AG04449 (cell line): Measurements from ENCODE around the gene ZNF629.

ENCODE experiments used
- CTCF ChIA-PET: fragments of 350-600 bp; formaldehyde crosslinking; extraction: SDS; loops from one replicate; lab custom pipeline; 2021; ENCODE audit warnings: antibody characterized with exemption; lab: Yijun Ruan, JAX
- POLR2A ChIA-PET: fragments of 400-600, 350-600 bp; formaldehyde crosslinking; extraction: SDS; loops from one replicate; lab custom pipeline; 2020; ENCODE audit warnings: antibody characterized with exemption, inconsistent platforms; lab: Yijun Ruan, JAX
- DNase-seq: peaks from one replicate; pipeline ENCODE4 v3.0.0-alpha.2; 2010; ENCODE audit warnings: low read depth, low spot score
- H3K4me3 ChIP-seq: 2 replicates; pipeline ENCODE4 v1.5.1; 2011; ENCODE audit warnings: low read depth, mild to moderate bottlenecking, control low read depth, low read length
- TF ChIP-seq, protein P1 (sequence below): IDR thresholded peaks from one replicate; pipeline ENCODE4 v1.5.1; 2011; ENCODE audit warnings: mild to moderate bottlenecking, moderate library complexity, low read length, control low read depth, inconsistent platforms; ENCODE audit not compliant: insufficient read depth; ENCODE audit errors: missing control alignments

ZNF629 gene

DNA sequence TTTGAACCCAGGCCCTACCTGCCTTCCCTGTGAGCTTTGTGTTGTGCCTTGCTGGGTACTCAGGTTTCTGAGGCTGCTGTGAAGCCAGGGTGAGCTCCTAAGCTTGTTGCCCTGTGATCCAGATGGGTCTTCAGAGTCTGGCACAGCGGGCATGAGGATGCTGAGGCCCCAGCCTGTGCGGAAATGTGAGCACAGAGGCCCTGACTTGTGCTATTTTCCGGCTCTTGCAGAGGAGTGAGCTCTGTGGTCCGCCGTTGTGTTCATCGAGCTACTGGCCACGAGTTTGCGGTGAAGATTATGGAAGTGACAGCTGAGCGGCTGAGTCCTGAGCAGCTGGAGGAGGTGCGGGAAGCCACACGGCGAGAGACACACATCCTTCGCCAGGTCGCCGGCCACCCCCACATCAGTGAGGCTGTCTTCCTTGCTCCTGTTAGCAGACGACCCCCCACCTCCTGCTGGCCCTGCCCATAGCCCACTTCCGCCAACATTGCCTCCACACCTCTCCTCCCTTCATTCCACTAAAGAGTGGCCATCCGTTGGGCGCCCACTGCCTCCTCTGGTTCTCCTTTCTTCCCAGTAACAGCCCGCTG, 36.0 kb downstream of the ZNF629 start:
- ChIA-PET POLR2A (no interaction called here), CTCF (no interaction called here)
- TF ChIP-seq, protein P1, sequence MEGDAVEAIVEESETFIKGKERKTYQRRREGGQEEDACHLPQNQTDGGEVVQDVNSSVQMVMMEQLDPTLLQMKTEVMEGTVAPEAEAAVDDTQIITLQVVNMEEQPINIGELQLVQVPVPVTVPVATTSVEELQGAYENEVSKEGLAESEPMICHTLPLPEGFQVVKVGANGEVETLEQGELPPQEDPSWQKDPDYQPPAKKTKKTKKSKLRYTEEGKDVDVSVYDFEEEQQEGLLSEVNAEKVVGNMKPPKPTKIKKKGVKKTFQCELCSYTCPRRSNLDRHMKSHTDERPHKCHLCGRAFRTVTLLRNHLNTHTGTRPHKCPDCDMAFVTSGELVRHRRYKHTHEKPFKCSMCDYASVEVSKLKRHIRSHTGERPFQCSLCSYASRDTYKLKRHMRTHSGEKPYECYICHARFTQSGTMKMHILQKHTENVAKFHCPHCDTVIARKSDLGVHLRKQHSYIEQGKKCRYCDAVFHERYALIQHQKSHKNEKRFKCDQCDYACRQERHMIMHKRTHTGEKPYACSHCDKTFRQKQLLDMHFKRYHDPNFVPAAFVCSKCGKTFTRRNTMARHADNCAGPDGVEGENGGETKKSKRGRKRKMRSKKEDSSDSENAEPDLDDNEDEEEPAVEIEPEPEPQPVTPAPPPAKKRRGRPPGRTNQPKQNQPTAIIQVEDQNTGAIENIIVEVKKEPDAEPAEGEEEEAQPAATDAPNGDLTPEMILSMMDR, result no peak
- no peak overlapping the region for H3K4me3 ChIP-seq
- no peak for DNase-seq

GRCh38 chr16:30750201-30750600, 36.8 kb downstream of the ZNF629 start:
- TF ChIP-seq, protein P1, result no peak
- ChIA-PET CTCF (no interaction called here), POLR2A (no interaction called here)
- DNase-seq, result no peak
- no peak overlapping the region for H3K4me3 ChIP-seq

DNA sequence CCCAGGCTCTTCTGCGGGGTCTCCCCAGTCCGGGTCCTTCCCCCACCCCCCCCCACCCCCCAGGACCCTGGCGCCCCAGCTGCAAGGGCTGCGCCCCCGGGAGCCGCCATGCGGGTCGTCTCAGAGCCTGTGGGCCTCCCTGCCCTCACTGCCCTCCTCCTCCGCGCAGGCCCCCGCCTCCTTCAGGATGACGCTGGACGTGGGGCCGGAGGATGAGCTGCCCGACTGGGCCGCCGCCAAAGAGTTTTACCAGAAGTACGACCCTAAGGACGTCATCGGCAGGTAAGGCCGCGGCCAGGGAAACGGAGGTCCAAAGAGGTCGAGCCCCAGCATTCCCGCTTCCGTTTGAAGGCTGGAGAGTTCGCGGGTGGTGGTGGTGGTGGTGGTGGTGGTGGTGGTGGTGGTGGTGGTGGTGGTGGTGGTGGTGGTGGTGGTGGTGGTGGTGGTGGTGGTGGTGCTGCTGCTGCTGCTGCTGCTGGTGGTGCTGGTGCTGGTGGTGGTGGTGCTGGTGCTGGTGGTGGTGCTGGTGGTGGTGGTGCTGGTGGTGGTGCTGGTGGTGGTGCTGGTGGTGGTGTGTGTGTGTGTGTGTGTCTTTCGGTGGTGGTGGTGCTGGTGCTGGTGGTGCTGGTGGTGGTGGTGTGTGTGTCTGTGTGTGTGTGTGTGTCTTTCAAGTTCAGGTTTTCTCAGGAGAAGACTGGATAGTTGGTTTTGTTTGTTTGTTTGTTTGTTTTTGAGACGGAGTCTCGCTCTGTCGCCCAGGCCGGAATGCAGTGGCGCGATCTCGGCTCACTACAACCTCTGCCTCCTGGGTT, 38.2 kb downstream of the ZNF629 start:
- DNase-seq, result no peak
- H3K4me3 ChIP-seq, result peak overlapping the region; percentile 91
- CTCF ChIA-PET, result interaction anchor here (0.9 kb wide), 2 partner anchors 55 to 66 kb away, joined by 3 read pairs; no protein-coding TSS in a partner anchor
- POLR2A ChIA-PET, result interaction anchor here (0.6 to 1.8 kb wide), 6 partner anchors 11 to 35 kb away, joined by 3 to 10 read pairs (median 4); no protein-coding TSS in a partner anchor
- TF ChIP-seq, protein P1, result no peak

DNA sequence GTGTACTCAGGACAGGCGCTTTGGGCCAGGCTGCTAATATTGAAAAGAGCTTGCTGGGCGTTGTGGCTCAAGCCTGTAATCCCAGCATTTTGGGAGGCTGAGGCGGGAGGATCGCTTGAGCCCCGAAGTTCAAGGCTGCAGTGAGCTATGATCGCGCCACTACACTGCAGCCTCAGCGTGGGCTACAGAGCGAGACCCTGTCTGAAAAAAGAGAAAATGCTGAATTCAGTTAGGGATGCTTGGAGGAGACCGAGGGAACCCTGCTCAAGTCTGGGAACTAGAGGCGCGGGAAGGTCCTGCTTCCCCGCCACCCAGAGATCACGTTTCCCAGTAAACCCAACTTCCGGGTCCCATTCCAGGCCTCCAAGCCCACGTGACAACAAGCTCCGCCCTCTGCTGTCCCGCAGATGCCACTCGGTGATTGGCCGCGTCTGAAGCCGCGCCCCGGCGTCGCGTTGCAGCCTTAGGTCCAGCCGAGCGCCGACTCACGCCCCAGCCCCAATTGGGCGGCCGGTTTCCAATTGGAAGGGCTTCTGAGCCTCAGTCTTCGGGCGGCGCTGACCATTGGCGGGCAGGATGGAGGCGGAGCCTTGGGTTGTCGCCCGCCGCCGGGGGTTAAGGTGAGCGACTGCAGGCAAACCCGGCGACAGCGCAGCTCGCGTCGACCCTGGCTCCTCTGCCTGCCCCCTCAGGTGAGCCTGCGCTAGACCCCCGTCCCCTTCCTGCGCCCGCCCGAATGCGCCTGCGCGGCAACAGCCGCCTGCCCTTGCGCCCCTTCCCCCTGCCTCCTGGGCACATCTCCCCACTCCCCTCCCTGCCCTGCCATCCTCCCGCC, 39.0 kb downstream of the ZNF629 start, which contains the start of gene PHKG2:
Gene PHKG2 (plus strand): TSS at position 627 of the 835 bp plus-strand sequence. CDS start 396 bp downstream, outside the sequence.
- ChIA-PET CTCF (interaction anchor here (0.9 to 1.4 kb wide), 3 partner anchors 19 to 67 kb away, joined by 3 read pairs; no protein-coding TSS in a partner anchor), POLR2A (interaction anchor here (0.6 to 1.8 kb wide), 10 partner anchors 9 to 50 kb away, joined by 3 to 10 read pairs (median 3); partner anchors contain the start of gene ZNF629)
- peak; percentile 89 for DNase-seq
- peak within 1 kb of the TSS; percentile 91 for H3K4me3 ChIP-seq
- TF ChIP-seq, protein P1, result no peak

- TF ChIP-seq, protein P1, result no peak
- ChIA-PET CTCF (interaction anchor here (0.6 to 1.4 kb wide), 2 partner anchors 14 to 20 kb away, joined by 3 read pairs; no protein-coding TSS in a partner anchor), POLR2A (interaction anchor here (0.7 to 1.8 kb wide), 8 partner anchors 10 to 50 kb away, joined by 3 to 10 read pairs (median 3); partner anchors contain the start of gene ZNF629)
- H3K4me3 ChIP-seq, result no peak overlapping the region
- DNase-seq, result no peak
Measured at GRCh38 chr16:30747331-30747730, 39.7 kb downstream of the ZNF629 start.
